Measurements from ENCODE around the gene VWF. TPM values are rescaled to one million over a fixed set of nuclear protein-coding genes. Genes with fewer than 3 reads are reported as not detected.

The VWF gene
- polyA plus RNA-seq, 1 donor (not counting 4 experiments of a cell fraction or from before 2014, with no cell fraction given), result 0.01 TPM

DNA sequence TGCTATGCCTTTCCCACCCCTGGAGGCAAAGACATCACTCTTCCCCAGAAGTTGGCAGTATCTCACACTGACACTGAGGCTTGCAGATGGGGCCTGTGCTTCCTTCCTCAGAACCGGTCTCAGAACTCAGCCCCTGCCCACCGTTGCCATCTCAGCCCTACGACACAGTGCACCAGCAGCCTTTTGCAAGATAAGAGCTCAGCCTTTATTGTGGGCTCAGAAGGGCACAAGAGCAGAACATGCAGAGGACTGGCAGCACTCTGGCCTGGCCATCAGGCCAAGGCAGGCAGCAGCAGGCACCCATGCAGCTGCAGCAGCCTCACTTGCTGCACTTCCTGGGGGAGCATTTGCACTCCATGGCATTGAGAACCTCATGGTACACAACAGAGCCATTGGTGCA, 175.8 kb downstream of the VWF start:
- Histone ChIP-seq H3K4me2 (ENCODE audit: control insufficient read depth, extremely low read depth, insufficient read depth, low read depth, low read length) (no peak overlapping the region), H3K4me1 (ENCODE audit: control insufficient read depth, extremely low read depth, insufficient read depth, low read length) (no peaks in the 10 kb centered on the region), H3K27ac (ENCODE audit: control insufficient read depth, insufficient read depth, low read length) (no peak overlapping the region), H3K9me1 (ENCODE audit: control insufficient read depth, extremely low read depth, insufficient read depth, low read length) (no peaks in the 10 kb centered on the region), H3K36me3 (ENCODE audit: control insufficient read depth in 2 of 2, extremely low read depth in 1 of 2, insufficient read depth in 2 of 2, low read length in 2 of 2) (no peaks in the 10 kb centered on the region), H3K79me2 (ENCODE audit: control insufficient read depth, insufficient read depth, low read length) (no peaks in the 10 kb centered on the region), H2AFZ (ENCODE audit: control insufficient read depth, low read length) (no peak overlapping the region), H3K27me3 (ENCODE audit: control insufficient read depth, extremely low read depth, insufficient read depth, low read length) (peaks cover 42% of the 10 kb centered on the region), H3K9ac (ENCODE audit: control insufficient read depth, extremely low read depth, insufficient read depth, low read length) (no peak overlapping the region), H3K4me3 (ENCODE audit: control insufficient read depth in 2 of 3, extremely low read depth in 1 of 3, insufficient read depth in 2 of 3, low read depth in 1 of 3, low read length in 3 of 3) (no peak overlapping the region), H4K20me1 (ENCODE audit: control insufficient read depth, extremely low read depth, insufficient read depth, low read length) (no peaks in the 10 kb centered on the region), H3K9me3 (ENCODE audit: control insufficient read depth, low read depth, low read length) (no peaks in the 10 kb centered on the region)
- TF ChIP-seq, protein P1, sequence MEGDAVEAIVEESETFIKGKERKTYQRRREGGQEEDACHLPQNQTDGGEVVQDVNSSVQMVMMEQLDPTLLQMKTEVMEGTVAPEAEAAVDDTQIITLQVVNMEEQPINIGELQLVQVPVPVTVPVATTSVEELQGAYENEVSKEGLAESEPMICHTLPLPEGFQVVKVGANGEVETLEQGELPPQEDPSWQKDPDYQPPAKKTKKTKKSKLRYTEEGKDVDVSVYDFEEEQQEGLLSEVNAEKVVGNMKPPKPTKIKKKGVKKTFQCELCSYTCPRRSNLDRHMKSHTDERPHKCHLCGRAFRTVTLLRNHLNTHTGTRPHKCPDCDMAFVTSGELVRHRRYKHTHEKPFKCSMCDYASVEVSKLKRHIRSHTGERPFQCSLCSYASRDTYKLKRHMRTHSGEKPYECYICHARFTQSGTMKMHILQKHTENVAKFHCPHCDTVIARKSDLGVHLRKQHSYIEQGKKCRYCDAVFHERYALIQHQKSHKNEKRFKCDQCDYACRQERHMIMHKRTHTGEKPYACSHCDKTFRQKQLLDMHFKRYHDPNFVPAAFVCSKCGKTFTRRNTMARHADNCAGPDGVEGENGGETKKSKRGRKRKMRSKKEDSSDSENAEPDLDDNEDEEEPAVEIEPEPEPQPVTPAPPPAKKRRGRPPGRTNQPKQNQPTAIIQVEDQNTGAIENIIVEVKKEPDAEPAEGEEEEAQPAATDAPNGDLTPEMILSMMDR (optimal IDR thresholded peaks at IDR 0.05 in 1 of 3, IDR thresholded peaks at IDR 0.05 in 1 of 3, conservative IDR thresholded peaks at IDR 0.05 in 1 of 3; ENCODE audit: extremely low read depth in 1 of 3, insufficient read depth in 2 of 3, low read length in 3 of 3), result no peak
- no peak for TF ChIP-seq EZH2 (IDR thresholded peaks at IDR 0.05; ENCODE audit: low read length)
- no peak for FAIRE-seq
- dilution Hi-C loops (cut with MboI; ENCODE audit: extremely low pct_ligation_motif_present, low sequenced_read_pairs), result no loop called here
- no peak for DNase-seq (ENCODE audit: low read depth, low spot score)

DNA sequence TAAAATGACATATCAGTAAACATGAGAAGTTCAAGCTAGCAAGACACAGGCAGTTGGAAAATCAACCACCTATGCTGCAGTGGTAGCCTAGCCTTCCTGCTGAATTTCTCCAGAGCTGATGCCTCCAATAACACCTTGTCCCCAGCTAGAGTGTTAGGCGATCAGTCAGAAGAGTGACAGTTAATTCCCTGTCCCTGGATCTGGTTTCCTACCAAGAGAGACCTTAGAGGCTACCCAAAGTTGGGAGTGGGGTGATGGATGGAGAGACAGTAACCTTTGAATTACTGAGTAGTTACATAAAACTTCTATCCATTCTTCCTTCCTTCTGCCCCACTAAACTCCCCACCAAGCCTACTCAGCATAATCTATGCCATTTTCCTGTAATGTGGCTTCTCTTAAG, 177.5 kb downstream of the VWF start:
- Histone ChIP-seq H3K4me2 (ENCODE audit: control insufficient read depth, extremely low read depth, insufficient read depth, low read depth, low read length) (no peak overlapping the region), H3K79me2 (ENCODE audit: control insufficient read depth, insufficient read depth, low read length) (no peaks in the 10 kb centered on the region), H3K36me3 (ENCODE audit: control insufficient read depth in 2 of 2, extremely low read depth in 1 of 2, insufficient read depth in 2 of 2, low read length in 2 of 2) (no peaks in the 10 kb centered on the region), H2AFZ (ENCODE audit: control insufficient read depth, low read length) (no peak overlapping the region), H3K27me3 (ENCODE audit: control insufficient read depth, extremely low read depth, insufficient read depth, low read length) (peaks cover 44% of the 10 kb centered on the region), H3K4me3 (ENCODE audit: control insufficient read depth in 2 of 3, extremely low read depth in 1 of 3, insufficient read depth in 2 of 3, low read depth in 1 of 3, low read length in 3 of 3) (no peak overlapping the region), H4K20me1 (ENCODE audit: control insufficient read depth, extremely low read depth, insufficient read depth, low read length) (no peaks in the 10 kb centered on the region), H3K4me1 (ENCODE audit: control insufficient read depth, extremely low read depth, insufficient read depth, low read length) (no peaks in the 10 kb centered on the region), H3K9ac (ENCODE audit: control insufficient read depth, extremely low read depth, insufficient read depth, low read length) (no peak overlapping the region), H3K9me3 (ENCODE audit: control insufficient read depth, low read depth, low read length) (no peaks in the 10 kb centered on the region), H3K9me1 (ENCODE audit: control insufficient read depth, extremely low read depth, insufficient read depth, low read length) (no peaks in the 10 kb centered on the region), H3K27ac (ENCODE audit: control insufficient read depth, insufficient read depth, low read length) (no peak overlapping the region)
- FAIRE-seq (no peak), DNase-seq (ENCODE audit: low read depth, low spot score) (no peak)
- TF ChIP-seq, protein P1 (optimal IDR thresholded peaks at IDR 0.05 in 1 of 3, IDR thresholded peaks at IDR 0.05 in 1 of 3, conservative IDR thresholded peaks at IDR 0.05 in 1 of 3; ENCODE audit: extremely low read depth in 1 of 3, insufficient read depth in 2 of 3, low read length in 3 of 3), result no peak
- TF ChIP-seq EZH2 (IDR thresholded peaks at IDR 0.05; ENCODE audit: low read length), result no peak
- dilution Hi-C loops (cut with MboI; ENCODE audit: extremely low pct_ligation_motif_present, low sequenced_read_pairs), result no loop called here
